Neural progenitor cell (in vitro differentiated cells): ENCODE data around the gene ARHGAP29. TPM values are rescaled to one million over a fixed set of nuclear protein-coding genes. Genes with fewer than 3 reads are reported as not detected.

Experiments
- DNase-seq: peaks from one replicate; pipeline ENCODE4 v3.0.0-alpha.2; 2016; ENCODE audit warnings: low spot score
- H2AFZ ChIP-seq: fragments of 200-600 bp; sonication (generic); replicated peaks from 2 replicates; pipeline ENCODE4 v1.6.1; 2016; ENCODE audit warnings: antibody characterized with exemption
- H3F3A ChIP-seq: fragments of 200-600 bp; sonication (generic); 2 replicates; pipeline ENCODE4 v1.6.1; 2016; ENCODE audit warnings: antibody characterized with exemption, low read depth
- H3K27ac ChIP-seq: fragments of 200-600 bp; sonication (generic); 2 replicates; pipeline ENCODE4 v1.5.1; 2016; ENCODE audit warnings: mild to moderate bottlenecking
- H3K27me3 ChIP-seq: fragments of 200-600 bp; sonication (generic); 2 replicates; pipeline ENCODE4 v1.6.1; 2016; ENCODE audit warnings: mild to moderate bottlenecking, moderate library complexity
- H3K36me3 ChIP-seq: fragments of 200-600 bp; sonication (generic); 2 replicates; pipeline ENCODE4 v1.5.1; 2016
- H3K4me1 ChIP-seq: fragments of 200-600 bp; sonication (generic); 2 replicates; pipeline ENCODE4 v1.6.1; 2016; ENCODE audit warnings: mixed run types
- H3K4me2 ChIP-seq: fragments of 200-600 bp; sonication (generic); 2 replicates; pipeline ENCODE4 v1.6.1; 2016
- H3K4me3 ChIP-seq: fragments of 200-600 bp; sonication (generic); 2 replicates; pipeline ENCODE4 v1.5.1; 2016
- H3K79me2 ChIP-seq: fragments of 200-600 bp; sonication (generic); 2 replicates; pipeline ENCODE4 v1.6.1; 2016; ENCODE audit warnings: low read depth
- H3K9ac ChIP-seq: fragments of 200-600 bp; sonication (generic); 2 replicates; pipeline ENCODE4 v1.6.1; 2016
- H3K9me3 ChIP-seq: fragments of 200-600 bp; sonication (generic); 2 replicates; pipeline ENCODE4 v1.5.1; 2016; ENCODE audit warnings: low read depth
- H4K20me1 ChIP-seq: fragments of 200-600 bp; sonication (generic); 2 replicates; pipeline ENCODE4 v1.6.1; 2016; ENCODE audit warnings: low read depth
- H3K27ac Mint-ChIP-seq: 3 replicates; pipeline ENCODE4 v1.8.0; 2021; ENCODE audit warnings: mixed read lengths
- H3K27me3 Mint-ChIP-seq: 2 replicates; pipeline ENCODE4 v1.8.0; 2022; ENCODE audit warnings: low read depth, mild to moderate bottlenecking, inconsistent platforms, moderate library complexity, mixed read lengths; ENCODE audit not compliant: insufficient read depth
- H3K36me3 Mint-ChIP-seq: 3 replicates; pipeline ENCODE4 v1.8.0; 2021; ENCODE audit warnings: mixed read lengths
- H3K4me1 Mint-ChIP-seq: 3 replicates; pipeline ENCODE4 v1.8.0; 2021; ENCODE audit warnings: mixed read lengths
- H3K4me3 Mint-ChIP-seq: 3 replicates; pipeline ENCODE4 v1.8.0; 2021; ENCODE audit warnings: mild to moderate bottlenecking, moderate library complexity, mixed read lengths
- H3K9me3 Mint-ChIP-seq: 3 replicates; pipeline ENCODE4 v1.8.0; 2020; ENCODE audit warnings: mixed read lengths
- CTCF ChIP-seq: fragments of 200-600 bp; sonication (generic); IDR thresholded peaks from 2 replicates; pipeline ENCODE4 v1.5.1; 2017; ENCODE audit warnings: antibody characterized with exemption, mild to moderate bottlenecking
- EZH2 ChIP-seq: fragments of 200-600 bp; sonication (generic); IDR thresholded peaks from 2 replicates; pipeline ENCODE4 v1.6.1; 2017; ENCODE audit warnings: antibody characterized with exemption, mild to moderate bottlenecking, moderate library complexity
- EZH2phosphoT487 ChIP-seq: fragments of 200-600 bp; sonication (generic); IDR thresholded peaks from 2 replicates; pipeline ENCODE4 v1.6.1; 2017; ENCODE audit warnings: antibody characterized with exemption
- total RNA-seq: library from RNA; depleted of rRNA; stranded (reverse); fragments of >200 nt; gene quantifications from 2 replicates; pipeline ENCODE4 v1.2.3, GENCODE V29; 2015; ENCODE audit warnings: low replicate concordance

The ARHGAP29 gene
- total RNA-seq, 1 donor from 2014 or later = 14.8 TPM

- Mint-ChIP-seq H3K27ac (no peak overlapping the region), H3K36me3 (peaks cover 5% of the 10 kb centered on the region), H3K9me3 (peaks cover 11% of the 10 kb centered on the region), H3K27me3 (peaks cover 38% of the 10 kb centered on the region), H3K4me3 (no peak overlapping the region), H3K4me1 (peaks cover 11% of the 10 kb centered on the region)
- H4K20me1 ChIP-seq = peaks cover 19% of the 10 kb centered on the region
- H3F3A ChIP-seq = peaks cover 10% of the 10 kb centered on the region
- H3K27ac ChIP-seq = no peak overlapping the region
- H3K36me3 ChIP-seq = no peaks in the 10 kb centered on the region
- H2AFZ ChIP-seq = no peak overlapping the region
- TF ChIP-seq EZH2 (no peak), CTCF (no peak)
- H3K9me3 ChIP-seq = peaks cover 7% of the 10 kb centered on the region
- no peak overlapping the region for H3K4me3 ChIP-seq
- no peaks in the 10 kb centered on the region for H3K79me2 ChIP-seq
- H3K27me3 ChIP-seq = peaks cover 85% of the 10 kb centered on the region
- no peak for DNase-seq
- peaks cover 7% of the 10 kb centered on the region for H3K4me1 ChIP-seq
- H3K4me2 ChIP-seq = no peak overlapping the region
- H3K9ac ChIP-seq = no peak overlapping the region
Measured at GRCh38 chr1:94239796-94240195, 2.4 kb upstream of the ARHGAP29 start.

- Mint-ChIP-seq H3K4me1 (peaks cover 11% of the 10 kb centered on the region), H3K27me3 (peaks cover 32% of the 10 kb centered on the region), H3K9me3 (peaks cover 10% of the 10 kb centered on the region), H3K4me3 (peak overlapping the region; percentile 5), H3K36me3 (peaks cover 5% of the 10 kb centered on the region), H3K27ac (no peak overlapping the region)
- Histone ChIP-seq H3K4me1 (peaks cover 7% of the 10 kb centered on the region), H3K9ac (no peak overlapping the region), H3K27ac (no peak overlapping the region), H3K27me3 (peaks cover 85% of the 10 kb centered on the region), H3K9me3 (peaks cover 7% of the 10 kb centered on the region), H2AFZ (no peak overlapping the region), H3K36me3 (no peaks in the 10 kb centered on the region), H3K79me2 (no peaks in the 10 kb centered on the region), H4K20me1 (peaks cover 25% of the 10 kb centered on the region), H3F3A (peaks cover 10% of the 10 kb centered on the region), H3K4me2 (no peak overlapping the region), H3K4me3 (no peak overlapping the region)
- TF ChIP-seq CTCF (no peak), EZH2phosphoT487 (no peak), EZH2 (no peak)
- no peak for DNase-seq
Measured at GRCh38 chr1:94239051-94239450, 1.7 kb upstream of the ARHGAP29 start.

- Histone ChIP-seq H4K20me1 (peaks cover 25% of the 10 kb centered on the region), H3K9me3 (no peaks in the 10 kb centered on the region)
- no peaks in the 10 kb centered on the region for H3K36me3 Mint-ChIP-seq
Measured at GRCh38 chr1:94236630-94237290, 624 bp downstream of the ARHGAP29 start.

More at GRCh38 chr1:94236630-94237290, 624 bp downstream of the ARHGAP29 start:
- Mint-ChIP-seq H3K4me1 (peaks cover 11% of the 10 kb centered on the region), H3K27ac (no peak overlapping the region), H3K9me3 (no peaks in the 10 kb centered on the region), H3K27me3 (peaks cover 31% of the 10 kb centered on the region), H3K4me3 (peak overlapping the region; percentile 90)
- Histone ChIP-seq H3K4me3 (peak overlapping the region; percentile 86), H3K4me2 (peak overlapping the region; percentile 78), H3K27ac (no peak overlapping the region), H3K36me3 (no peaks in the 10 kb centered on the region), H3F3A (peaks cover 10% of the 10 kb centered on the region), H2AFZ (peak overlapping the region; percentile 96), H3K27me3 (peaks cover 80% of the 10 kb centered on the region), H3K9ac (no peak overlapping the region), H3K79me2 (no peaks in the 10 kb centered on the region), H3K4me1 (peaks cover 7% of the 10 kb centered on the region)
- TF ChIP-seq CTCF = peak; percentile 6
- no peak for TF ChIP-seq EZH2phosphoT487
- no peak for TF ChIP-seq EZH2
- peak; percentile 70 for DNase-seq
